ENCODE results near the gene FAM43B.

DNA sequence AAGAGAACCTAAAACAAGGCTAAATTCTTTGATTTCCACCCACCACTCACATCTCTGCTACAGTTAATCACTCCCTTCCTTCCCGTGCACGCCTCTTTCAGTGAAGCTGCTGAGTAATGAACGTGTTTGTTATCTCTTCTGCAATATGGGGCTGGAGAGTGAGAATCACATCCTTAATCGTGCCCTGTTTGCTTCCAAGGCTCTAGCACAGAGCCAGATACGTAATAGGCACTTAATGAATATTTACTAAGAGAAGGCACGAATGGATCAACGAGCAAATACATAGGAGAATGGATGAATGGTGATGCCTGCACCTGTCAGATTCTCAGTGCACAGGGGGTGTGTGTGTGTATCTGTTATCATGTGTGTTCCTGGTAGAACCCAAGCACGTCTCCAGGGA is 22.1 kb upstream of the FAM43B start:
- TF ChIP-seq EZH2phosphoT487 (IDR thresholded peaks at IDR 0.05; ENCODE audit: borderline replicate concordance, low read depth, low read length): no peak
- TF ChIP-seq, protein P1, sequence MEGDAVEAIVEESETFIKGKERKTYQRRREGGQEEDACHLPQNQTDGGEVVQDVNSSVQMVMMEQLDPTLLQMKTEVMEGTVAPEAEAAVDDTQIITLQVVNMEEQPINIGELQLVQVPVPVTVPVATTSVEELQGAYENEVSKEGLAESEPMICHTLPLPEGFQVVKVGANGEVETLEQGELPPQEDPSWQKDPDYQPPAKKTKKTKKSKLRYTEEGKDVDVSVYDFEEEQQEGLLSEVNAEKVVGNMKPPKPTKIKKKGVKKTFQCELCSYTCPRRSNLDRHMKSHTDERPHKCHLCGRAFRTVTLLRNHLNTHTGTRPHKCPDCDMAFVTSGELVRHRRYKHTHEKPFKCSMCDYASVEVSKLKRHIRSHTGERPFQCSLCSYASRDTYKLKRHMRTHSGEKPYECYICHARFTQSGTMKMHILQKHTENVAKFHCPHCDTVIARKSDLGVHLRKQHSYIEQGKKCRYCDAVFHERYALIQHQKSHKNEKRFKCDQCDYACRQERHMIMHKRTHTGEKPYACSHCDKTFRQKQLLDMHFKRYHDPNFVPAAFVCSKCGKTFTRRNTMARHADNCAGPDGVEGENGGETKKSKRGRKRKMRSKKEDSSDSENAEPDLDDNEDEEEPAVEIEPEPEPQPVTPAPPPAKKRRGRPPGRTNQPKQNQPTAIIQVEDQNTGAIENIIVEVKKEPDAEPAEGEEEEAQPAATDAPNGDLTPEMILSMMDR (conservative IDR thresholded peaks at IDR 0.05; ENCODE audit: low read length): no peak

Data from OCI-LY7 (cell line).